Muscle layer of colon (tissue), 2 donors: ENCODE measurements around the gene SP3.

ENCODE experiments used
- H3K27ac ChIP-seq: one replicate; pipeline ENCODE4 v1.7.0; 2013; ENCODE audit warnings: low read depth, mild to moderate bottlenecking, low read length, moderate library complexity
- H3K27me3 ChIP-seq, 2 donors: one replicate each; pipeline ENCODE4 v1.7.0; 2013; ENCODE audit warnings: low read length in 2 of 2, mild to moderate bottlenecking in 2 of 2; ENCODE audit not compliant: insufficient read depth in 2 of 2, control insufficient read depth in 1 of 2
- H3K36me3 ChIP-seq: one replicate; pipeline ENCODE4 v1.7.0; 2013; ENCODE audit warnings: mild to moderate bottlenecking, low read length; ENCODE audit not compliant: insufficient read depth
- H3K4me1 ChIP-seq: one replicate; pipeline ENCODE4 v1.7.0; 2013; ENCODE audit warnings: mild to moderate bottlenecking, low read length; ENCODE audit not compliant: insufficient read depth
- H3K4me3 ChIP-seq, 2 donors: one replicate each; pipeline ENCODE4 v1.7.0; 2013; ENCODE audit warnings: low read length in 2 of 2, low read depth in 1 of 2, mild to moderate bottlenecking in 1 of 2, moderate library complexity in 1 of 2
- H3K9ac ChIP-seq: one replicate; pipeline ENCODE4 v1.7.0; 2013; ENCODE audit warnings: low read length
- H3K9me3 ChIP-seq: one replicate; pipeline ENCODE4 v1.7.0; 2013; ENCODE audit warnings: mild to moderate bottlenecking, low read length
- donor health status: abdominal sarcoma.
- donor health status: Adenocarcinoma of cecum.

The SP3 gene

GRCh38 chr2:173860566-173860965, 104.6 kb downstream of the SP3 start:
- H3K4me1 ChIP-seq = no peaks in the 10 kb centered on the region
- no peak overlapping the region for H3K27ac ChIP-seq
- no peaks in the 10 kb centered on the region for H3K36me3 ChIP-seq
- H3K9me3 ChIP-seq = no peaks in the 10 kb centered on the region
- H3K9ac ChIP-seq = no peak overlapping the region
- H3K4me3 ChIP-seq = no peak overlapping the region
- H3K27me3 ChIP-seq = no peaks in the 10 kb centered on the region

GRCh38 chr2:173860082-173860481, 105.1 kb downstream of the SP3 start:
- no peaks in the 10 kb centered on the region for H3K27me3 ChIP-seq
- no peak overlapping the region for H3K9ac ChIP-seq
- no peaks in the 10 kb centered on the region for H3K36me3 ChIP-seq
- H3K4me3 ChIP-seq = no peak overlapping the region
- no peak overlapping the region for H3K27ac ChIP-seq
- no peaks in the 10 kb centered on the region for H3K4me1 ChIP-seq
- H3K9me3 ChIP-seq = no peaks in the 10 kb centered on the region

- no peak overlapping the region for H3K9ac ChIP-seq
- H3K9me3 ChIP-seq = no peaks in the 10 kb centered on the region
- no peak overlapping the region for H3K27ac ChIP-seq
- H3K27me3 ChIP-seq = no peaks in the 10 kb centered on the region
- no peaks in the 10 kb centered on the region for H3K36me3 ChIP-seq
- no peaks in the 10 kb centered on the region for H3K4me1 ChIP-seq
- H3K4me3 ChIP-seq = no peak overlapping the region
Observed at GRCh38 chr2:173858291-173858731, 106.9 kb downstream of the SP3 start.
